HepG2 (cell line): ENCODE data around the gene PTGIR. TPM values are rescaled to one million over a fixed set of nuclear protein-coding genes. Genes with fewer than 3 reads are reported as not detected.

Experiments used
- ATAC-seq: fragments of 200-7000 bp; cut with Tn5 transposase; 3 replicates; pipeline ENCODE4 v1.9.1; 2020; ENCODE audit warnings: mild to moderate bottlenecking, moderate library complexity
- BruUV-seq: library from RNA; stranded (reverse); fragments of 400-500 nt; replicated peaks from 2 replicates; lab custom pipeline; 2021; lab: Mats Ljungman, UMichigan
- CTCF ChIA-PET: fragments of 300-600 bp; formaldehyde crosslinking; extraction: SDS; loops from one replicate; lab custom pipeline; 2021; ENCODE audit warnings: low total read pairs, inconsistent platforms, low intra/inter-chr PET ratio; lab: Yijun Ruan, JAX
- POLR2A ChIA-PET: fragments of 350-600 bp; sonication (Branson Sonifier 250); formaldehyde crosslinking; loops from one replicate; lab custom pipeline; 2020; ENCODE audit warnings: antibody characterized with exemption, inconsistent platforms; lab: Yijun Ruan, JAX
- DNase-seq: peaks from one replicate; pipeline ENCODE4 v3.0.0-alpha.2; 2015; ENCODE audit warnings: low spot score
- FAIRE-seq: peaks from 3 replicates; lab custom pipeline; 2011; peaks lifted over from hg19 to GRCh38; lab: Jason Lieb, UNC
- H2AFZ ChIP-seq: one replicate; pipeline ENCODE4 v1.6.1; 2011; ENCODE audit warnings: low read length, inconsistent platforms
- H3K27ac ChIP-seq: fragments of 300-600 bp; 3 replicates; pipeline ENCODE4 v1.8.0; 2011; ENCODE audit warnings: mixed run types, mild to moderate bottlenecking, mixed read lengths, low read length, inconsistent platforms; ENCODE audit not compliant: insufficient read depth; ENCODE audit errors: extremely low read length
- H3K27me3 ChIP-seq, 2 experiments: fragments of 200-600 bp in 1 of 2; 2 replicates in 1 of 2; 3 replicates in 1 of 2; pipeline versions ENCODE4 v1.6.0 to v1.8.0; 2011; ENCODE audit warnings: low read length in 2 of 2, mild to moderate bottlenecking in 2 of 2, moderate library complexity in 2 of 2, inconsistent platforms in 1 of 2; ENCODE audit not compliant: insufficient read depth in 2 of 2, control insufficient read depth in 1 of 2
- H3K36me3 ChIP-seq, 2 experiments: fragments of 200-600 bp in 1 of 2; replicated peaks in 1 of 2; 2 replicates in 1 of 2; 3 replicates in 1 of 2; pipeline versions ENCODE4 v1.5.1 to v1.8.0; 2011; ENCODE audit warnings: low read length in 2 of 2, inconsistent platforms in 1 of 2; ENCODE audit not compliant: insufficient read depth in 2 of 2, control insufficient read depth in 1 of 2
- H3K4me1 ChIP-seq: 2 replicates; pipeline ENCODE4 v1.5.1; 2012; ENCODE audit warnings: low read length, inconsistent platforms; ENCODE audit not compliant: insufficient read depth
- H3K4me2 ChIP-seq: 2 replicates; pipeline ENCODE4 v1.6.0; 2011; ENCODE audit warnings: low read depth, low read length, inconsistent platforms
- H3K4me3 ChIP-seq, 3 experiments: fragments of 200-600 bp in 1 of 3; sonication (generic), shearing (Covaris generic) in 1 of 3; replicated peaks in 1 of 3; 2 replicates each; pipeline ENCODE4 v1.5.1; 2011 to 2016; ENCODE audit warnings: low read length in 3 of 3, inconsistent platforms in 2 of 3, low read depth in 2 of 3, mild to moderate bottlenecking in 2 of 3, control low read depth in 1 of 3, mixed read lengths in 1 of 3; ENCODE audit not compliant: insufficient read depth in 1 of 3
- H3K79me2 ChIP-seq: one replicate; pipeline ENCODE4 v1.6.1; 2011; ENCODE audit warnings: low read length, inconsistent platforms; ENCODE audit not compliant: insufficient read depth
- H3K9ac ChIP-seq: 2 replicates; pipeline ENCODE4 v1.6.0; 2011; ENCODE audit warnings: mild to moderate bottlenecking, low read depth, low read length, inconsistent platforms; ENCODE audit not compliant: insufficient read depth
- H3K9me3 ChIP-seq: 2 replicates; pipeline ENCODE4 v1.5.1; 2012; ENCODE audit warnings: mild to moderate bottlenecking, low read length
- H4K20me1 ChIP-seq: 2 replicates; pipeline ENCODE4 v1.6.0; 2011; ENCODE audit warnings: inconsistent platforms, mild to moderate bottlenecking, low read length, moderate library complexity; ENCODE audit not compliant: insufficient read depth
- ELK4 ChIP-seq: sonication (generic); formaldehyde crosslinking; IDR thresholded peaks from 2 replicates; pipeline ENCODE4 v1.9.0; 2021; ENCODE audit warnings: missing genetic modification reagents, borderline replicate concordance
- PLSCR1 ChIP-seq: sonication (generic); formaldehyde crosslinking; IDR thresholded peaks from 2 replicates; pipeline ENCODE4 v1.5.0; 2020; ENCODE audit warnings: missing genetic modification reagents, mild to moderate bottlenecking, borderline replicate concordance
- ZNF263 ChIP-seq: sonication (generic); formaldehyde crosslinking; IDR thresholded peaks from 2 replicates; pipeline ENCODE4 v1.4.0; 2020; ENCODE audit warnings: missing genetic modification reagents
- ZNF777 ChIP-seq: sonication (generic); formaldehyde crosslinking; IDR thresholded peaks from 2 replicates; pipeline ENCODE4 v1.4.0; 2020; ENCODE audit warnings: missing genetic modification reagents
- WGBS: methylation state at CpG from one replicate; pipeline ENCODE4 v1.1.6; 2017; ENCODE audit warnings: low lambda C conversion rate; 5-methylcytosine and 5-hydroxymethylcytosine counted together
- in situ Hi-C: cut with HindIII; loops from 2 replicates; pipeline ENCODE4 v1.10.0; 2017; ENCODE audit warnings: low pct_unique_long_range_greater_than_20kb; ENCODE audit not compliant: extremely low pct_ligation_motif_present
- intact Hi-C: fragments of 100-400 bp; cut with micrococcal nuclease; formaldehyde crosslinking; loops from one replicate; pipeline ENCODE4 v1.10.0; 2022; ENCODE audit not compliant: unreplicated experiment
- polyA plus RNA-seq, 8 experiments: library from polyadenylated mRNA; depleted of rRNA in 3 of 8; stranded (reverse) in 7 of 8; unstranded in 1 of 8; fragments of >200 nt; fragmentation: Illumina TruSeq in 4 of 8; extraction: Trizol in 4 of 8; gene quantifications; 2 replicates each; pipeline versions ENCODE4 v1.2.1 to v1.2.3, GENCODE V29; 2011 to 2016; ENCODE audit warnings: low read depth in 4 of 8, missing spikeins in 1 of 8, mixed read lengths in 1 of 8; ENCODE audit not compliant: insufficient read depth in 1 of 8
- total RNA-seq, 5 experiments: library from RNA; depleted of rRNA; stranded (reverse); fragments of >200 nt; fragmentation: Illumina TruSeq; extraction: Trizol; gene quantifications; 2 replicates each; pipeline ENCODE4 v1.2.3, GENCODE V29; 2016; ENCODE audit warnings: low read depth in 1 of 5
- TF ChIP-seq, protein P1 (sequence below): sonication (generic); formaldehyde crosslinking; IDR thresholded peaks from 2 replicates; pipeline ENCODE4 v1.5.0; 2020; ENCODE audit warnings: mild to moderate bottlenecking, missing genetic modification reagents, moderate library complexity
- TF ChIP-seq, protein P2 (sequence below): sonication (generic); formaldehyde crosslinking; IDR thresholded peaks from 2 replicates; pipeline ENCODE4 v1.5.1; 2020; ENCODE audit warnings: mild to moderate bottlenecking, missing genetic modification reagents, moderate library complexity
- TF ChIP-seq, protein P3 (sequence below): sonication (generic); formaldehyde crosslinking; IDR thresholded peaks from 2 replicates; pipeline ENCODE4 v1.9.0; 2021; ENCODE audit warnings: missing genetic modification reagents, borderline replicate concordance

The PTGIR gene
- total and polyA plus RNA-seq, 2 of the 13 experiments (the other 11 are each of a cell fraction or from before 2014, with no cell fraction given) = not detected

- no peak overlapping the region for H3K27ac ChIP-seq
- H4K20me1 ChIP-seq = no peaks in the 10 kb centered on the region
- in situ Hi-C loops (no loop called here), intact Hi-C loops (no loop called here)
- peaks cover 0 to 53% of the 10 kb centered on the region in 2 experiments; a peak in 3 of 5 replicates for H3K27me3 ChIP-seq
- peak overlapping the region in 1 of 3 experiments; percentile 48; a peak in 1 of 6 replicates for H3K4me3 ChIP-seq
- H3K9me3 ChIP-seq = no peaks in the 10 kb centered on the region
- ChIA-PET POLR2A (no interaction called here), CTCF (no interaction called here)
- H3K4me2 ChIP-seq = peak overlapping the region; percentile 63
- FAIRE-seq (no peak), DNase-seq (no peak), ATAC-seq (peak; percentile 33)
- TF ChIP-seq ZNF777 (CRISPR knock-in tag) (0 out of 2 replicates have a peak, but pooled peaks have one; percentile 26), ELK4 (CRISPR knock-in tag) (no peak), ZNF263 (CRISPR knock-in tag) (peak; percentile 65; the same call in 1 of the 2 replicates), PLSCR1 (CRISPR knock-in tag) (no peak)
- TF ChIP-seq, protein P1, sequence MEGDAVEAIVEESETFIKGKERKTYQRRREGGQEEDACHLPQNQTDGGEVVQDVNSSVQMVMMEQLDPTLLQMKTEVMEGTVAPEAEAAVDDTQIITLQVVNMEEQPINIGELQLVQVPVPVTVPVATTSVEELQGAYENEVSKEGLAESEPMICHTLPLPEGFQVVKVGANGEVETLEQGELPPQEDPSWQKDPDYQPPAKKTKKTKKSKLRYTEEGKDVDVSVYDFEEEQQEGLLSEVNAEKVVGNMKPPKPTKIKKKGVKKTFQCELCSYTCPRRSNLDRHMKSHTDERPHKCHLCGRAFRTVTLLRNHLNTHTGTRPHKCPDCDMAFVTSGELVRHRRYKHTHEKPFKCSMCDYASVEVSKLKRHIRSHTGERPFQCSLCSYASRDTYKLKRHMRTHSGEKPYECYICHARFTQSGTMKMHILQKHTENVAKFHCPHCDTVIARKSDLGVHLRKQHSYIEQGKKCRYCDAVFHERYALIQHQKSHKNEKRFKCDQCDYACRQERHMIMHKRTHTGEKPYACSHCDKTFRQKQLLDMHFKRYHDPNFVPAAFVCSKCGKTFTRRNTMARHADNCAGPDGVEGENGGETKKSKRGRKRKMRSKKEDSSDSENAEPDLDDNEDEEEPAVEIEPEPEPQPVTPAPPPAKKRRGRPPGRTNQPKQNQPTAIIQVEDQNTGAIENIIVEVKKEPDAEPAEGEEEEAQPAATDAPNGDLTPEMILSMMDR (CRISPR knock-in tag) = peak; percentile 35; the same call in 1 of the 2 replicates
- TF ChIP-seq, protein P2, sequence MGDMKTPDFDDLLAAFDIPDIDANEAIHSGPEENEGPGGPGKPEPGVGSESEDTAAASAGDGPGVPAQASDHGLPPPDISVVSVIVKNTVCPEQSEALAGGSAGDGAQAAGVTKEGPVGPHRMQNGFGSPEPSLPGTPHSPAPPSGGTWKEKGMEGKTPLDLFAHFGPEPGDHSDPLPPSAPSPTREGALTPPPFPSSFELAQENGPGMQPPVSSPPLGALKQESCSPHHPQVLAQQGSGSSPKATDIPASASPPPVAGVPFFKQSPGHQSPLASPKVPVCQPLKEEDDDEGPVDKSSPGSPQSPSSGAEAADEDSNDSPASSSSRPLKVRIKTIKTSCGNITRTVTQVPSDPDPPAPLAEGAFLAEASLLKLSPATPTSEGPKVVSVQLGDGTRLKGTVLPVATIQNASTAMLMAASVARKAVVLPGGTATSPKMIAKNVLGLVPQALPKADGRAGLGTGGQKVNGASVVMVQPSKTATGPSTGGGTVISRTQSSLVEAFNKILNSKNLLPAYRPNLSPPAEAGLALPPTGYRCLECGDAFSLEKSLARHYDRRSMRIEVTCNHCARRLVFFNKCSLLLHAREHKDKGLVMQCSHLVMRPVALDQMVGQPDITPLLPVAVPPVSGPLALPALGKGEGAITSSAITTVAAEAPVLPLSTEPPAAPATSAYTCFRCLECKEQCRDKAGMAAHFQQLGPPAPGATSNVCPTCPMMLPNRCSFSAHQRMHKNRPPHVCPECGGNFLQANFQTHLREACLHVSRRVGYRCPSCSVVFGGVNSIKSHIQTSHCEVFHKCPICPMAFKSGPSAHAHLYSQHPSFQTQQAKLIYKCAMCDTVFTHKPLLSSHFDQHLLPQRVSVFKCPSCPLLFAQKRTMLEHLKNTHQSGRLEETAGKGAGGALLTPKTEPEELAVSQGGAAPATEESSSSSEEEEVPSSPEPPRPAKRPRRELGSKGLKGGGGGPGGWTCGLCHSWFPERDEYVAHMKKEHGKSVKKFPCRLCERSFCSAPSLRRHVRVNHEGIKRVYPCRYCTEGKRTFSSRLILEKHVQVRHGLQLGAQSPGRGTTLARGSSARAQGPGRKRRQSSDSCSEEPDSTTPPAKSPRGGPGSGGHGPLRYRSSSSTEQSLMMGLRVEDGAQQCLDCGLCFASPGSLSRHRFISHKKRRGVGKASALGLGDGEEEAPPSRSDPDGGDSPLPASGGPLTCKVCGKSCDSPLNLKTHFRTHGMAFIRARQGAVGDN (CRISPR knock-in tag) = peak; percentile 55
- TF ChIP-seq, protein P3, sequence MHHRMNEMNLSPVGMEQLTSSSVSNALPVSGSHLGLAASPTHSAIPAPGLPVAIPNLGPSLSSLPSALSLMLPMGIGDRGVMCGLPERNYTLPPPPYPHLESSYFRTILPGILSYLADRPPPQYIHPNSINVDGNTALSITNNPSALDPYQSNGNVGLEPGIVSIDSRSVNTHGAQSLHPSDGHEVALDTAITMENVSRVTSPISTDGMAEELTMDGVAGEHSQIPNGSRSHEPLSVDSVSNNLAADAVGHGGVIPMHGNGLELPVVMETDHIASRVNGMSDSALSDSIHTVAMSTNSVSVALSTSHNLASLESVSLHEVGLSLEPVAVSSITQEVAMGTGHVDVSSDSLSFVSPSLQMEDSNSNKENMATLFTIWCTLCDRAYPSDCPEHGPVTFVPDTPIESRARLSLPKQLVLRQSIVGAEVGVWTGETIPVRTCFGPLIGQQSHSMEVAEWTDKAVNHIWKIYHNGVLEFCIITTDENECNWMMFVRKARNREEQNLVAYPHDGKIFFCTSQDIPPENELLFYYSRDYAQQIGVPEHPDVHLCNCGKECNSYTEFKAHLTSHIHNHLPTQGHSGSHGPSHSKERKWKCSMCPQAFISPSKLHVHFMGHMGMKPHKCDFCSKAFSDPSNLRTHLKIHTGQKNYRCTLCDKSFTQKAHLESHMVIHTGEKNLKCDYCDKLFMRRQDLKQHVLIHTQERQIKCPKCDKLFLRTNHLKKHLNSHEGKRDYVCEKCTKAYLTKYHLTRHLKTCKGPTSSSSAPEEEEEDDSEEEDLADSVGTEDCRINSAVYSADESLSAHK (CRISPR knock-in tag) = no peak
- BruUV-seq = no TSS peak
- no peak overlapping the region for H2AFZ ChIP-seq
- no peaks in the 10 kb centered on the region for H3K36me3 ChIP-seq
- peaks cover 38% of the 10 kb centered on the region for H3K4me1 ChIP-seq
- no peak overlapping the region for H3K9ac ChIP-seq
- no peaks in the 10 kb centered on the region for H3K79me2 ChIP-seq
- 33% methylated on average over 23 of the region's 32 CpGs for WGBS
Measured at GRCh38 chr19:46621191-46622117, 3.4 kb downstream of the PTGIR start.
